Testis (tissue), 2 donors: Measurements from ENCODE around the gene ZNF322.

Experiments
- CTCF ChIP-seq, 3 experiments: fragments of 450-650 bp in 2 of 3; fragments of 200-600 bp in 1 of 3; sonication (generic) in 1 of 3; IDR thresholded peaks; one replicate each; pipeline ENCODE4 v1.5.1; 2016 to 2019; ENCODE audit warnings: antibody characterized with exemption in 3 of 3, mild to moderate bottlenecking in 2 of 3, moderate library complexity in 1 of 3
- POLR2A ChIP-seq: fragments of 450-650 bp; IDR thresholded peaks from one replicate; pipeline ENCODE4 v1.6.1; 2017; ENCODE audit warnings: antibody characterized with exemption, mild to moderate bottlenecking, moderate library complexity

- TF ChIP-seq POLR2A (no peak), CTCF (IDR thresholded peaks at IDR 0.05) (no peak)
Measured at GRCh38 chr6:26604797-26605196, 54.7 kb downstream of the ZNF322 start.
